ENCODE data around the gene CDK6.

DNA sequence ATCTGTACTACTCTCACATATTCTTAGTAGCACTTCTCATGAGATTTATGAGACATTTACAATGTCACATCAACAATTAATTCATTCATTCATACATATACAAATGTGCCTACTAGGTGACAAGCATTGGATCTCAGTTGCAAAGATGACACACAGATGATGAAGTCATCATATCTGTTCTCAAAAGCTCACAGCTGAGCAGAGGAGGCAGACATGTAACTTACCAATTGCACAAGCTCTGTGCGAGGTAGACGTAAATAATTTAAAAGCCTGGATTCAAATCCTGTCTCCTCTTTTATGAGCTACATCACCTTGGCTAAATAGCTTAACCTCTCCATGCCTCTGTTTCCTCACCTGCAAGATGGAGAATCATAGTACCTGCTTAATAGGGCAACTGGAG is 136.8 kb downstream of the CDK6 start:
- TF ChIP-seq CTCF (IDR thresholded peaks at IDR 0.05) (no peak), EP300 (IDR thresholded peaks at IDR 0.05) (no peak), POLR2A (IDR thresholded peaks at IDR 0.05) (no peak), POLR2AphosphoS5 (IDR thresholded peaks at IDR 0.05) (no peak)
